ENCODE measurements around the gene TRABD2B.

TRABD2B gene

DNA sequence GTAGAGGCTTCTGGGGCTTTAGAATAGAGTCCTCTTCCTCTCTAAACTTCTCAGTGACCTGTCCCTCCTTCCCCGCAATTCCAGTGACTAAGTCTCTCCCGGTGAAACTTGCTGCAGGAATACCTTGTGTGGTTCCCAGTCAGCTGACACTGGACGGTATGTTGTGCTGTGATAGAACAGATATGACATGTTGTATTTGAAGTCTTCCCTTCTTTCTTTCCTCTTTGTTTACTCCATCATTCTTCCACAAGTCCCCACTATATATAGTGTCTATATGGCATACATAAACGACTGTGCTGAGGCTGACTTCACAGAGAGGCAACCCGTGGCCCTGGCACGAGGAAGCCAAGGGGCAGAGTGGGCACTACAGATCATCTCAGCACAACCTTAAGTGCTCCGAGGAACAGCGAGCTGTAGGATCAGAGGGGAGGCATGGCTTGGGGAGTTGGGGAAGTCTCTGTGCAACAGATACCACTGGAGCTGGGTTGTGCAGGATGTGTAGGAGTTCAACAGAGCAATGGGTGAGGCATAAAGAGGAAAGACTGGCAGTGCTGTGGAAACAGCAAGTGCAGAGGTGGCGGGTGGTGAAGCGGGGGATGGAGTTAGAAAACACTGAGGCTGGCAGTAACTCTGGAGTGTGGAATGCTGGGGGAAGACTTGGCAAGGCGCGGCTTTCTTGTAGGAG, 237.8 kb downstream of the TRABD2B start:
- FAIRE-seq, result no peak
- no peak for DNase-seq (ENCODE audit: low spot score)

DNA sequence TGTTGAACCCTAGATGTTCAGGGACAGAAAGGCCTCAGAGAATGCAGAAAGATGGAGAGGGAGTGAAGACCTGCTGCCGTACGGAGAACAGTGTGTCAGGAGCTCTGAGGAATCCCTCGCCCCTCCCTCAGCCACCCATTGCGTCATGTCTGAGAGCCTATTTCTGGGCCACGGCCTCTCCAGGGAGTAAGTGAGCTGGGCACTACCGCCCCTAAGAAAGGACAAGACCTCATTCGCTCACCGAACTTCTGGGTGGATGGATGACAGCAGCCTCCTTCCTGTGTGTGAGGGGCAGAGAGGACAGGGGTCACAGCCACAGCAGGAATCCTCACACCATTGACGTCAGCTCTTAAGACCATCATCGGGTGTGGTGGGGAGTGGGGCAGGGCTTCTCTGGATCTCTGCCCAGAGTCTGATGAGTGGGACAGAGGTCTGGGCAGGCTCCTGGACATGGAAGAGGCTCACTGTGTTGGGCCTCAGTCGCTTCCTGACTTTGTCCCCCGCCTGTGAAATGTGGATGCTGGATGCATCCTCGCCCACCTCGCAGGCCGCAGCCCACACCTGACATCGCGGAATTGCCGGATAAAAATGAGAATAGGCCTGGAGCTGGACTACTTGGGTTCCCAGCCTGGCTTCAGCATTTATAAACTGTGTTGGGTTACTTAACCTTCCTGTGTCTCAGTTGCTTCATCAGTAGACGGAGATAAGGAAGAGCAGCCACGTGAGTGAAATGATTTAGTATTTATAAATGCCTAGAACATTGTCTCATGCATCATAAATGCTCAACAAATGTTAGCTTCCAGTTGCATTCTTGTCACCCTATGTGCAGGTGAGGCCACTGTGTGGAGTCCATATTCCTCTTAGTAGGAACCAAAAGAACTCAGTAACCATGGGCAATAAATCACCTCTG, 238.6 kb downstream of the TRABD2B start:
- FAIRE-seq, result no peak
- DNase-seq (ENCODE audit: low spot score), result no peak

DNA sequence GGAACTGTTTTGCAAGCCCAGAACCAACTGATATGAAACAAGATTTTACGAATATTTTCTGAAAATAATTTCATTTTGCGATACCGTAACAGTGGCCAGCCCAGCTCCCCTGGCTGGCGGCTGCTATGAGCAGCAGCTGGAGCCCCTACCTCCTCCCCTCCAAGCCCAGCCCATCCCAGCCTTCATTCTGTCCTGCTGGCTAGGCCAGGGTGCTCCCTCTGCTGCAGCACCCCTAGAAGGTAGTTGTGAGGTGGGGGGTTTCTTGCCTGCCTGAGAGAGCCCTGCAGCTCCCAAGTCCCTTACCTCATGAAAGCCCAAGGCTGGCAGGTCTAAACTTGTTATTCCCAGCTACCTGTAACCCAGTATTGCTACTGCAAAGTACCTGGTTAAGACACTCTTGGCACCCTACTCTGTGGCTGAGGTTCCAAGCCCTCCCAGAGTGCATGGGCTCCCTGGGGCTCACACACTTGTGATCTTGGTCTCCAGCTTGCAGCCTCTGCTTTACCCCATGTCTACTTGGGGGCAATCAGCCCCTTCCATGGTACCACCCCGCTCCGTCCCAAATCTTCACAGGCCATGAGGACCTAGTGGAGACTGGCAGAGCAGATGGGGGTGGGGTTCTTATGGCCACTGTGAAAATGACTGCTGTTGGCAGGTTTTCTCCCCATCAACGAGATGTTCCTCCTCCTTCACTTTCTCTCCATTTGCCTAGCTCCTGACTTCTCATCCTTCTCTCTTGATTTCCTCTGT, 239.8 kb downstream of the TRABD2B start:
- FAIRE-seq, result no peak

DNA sequence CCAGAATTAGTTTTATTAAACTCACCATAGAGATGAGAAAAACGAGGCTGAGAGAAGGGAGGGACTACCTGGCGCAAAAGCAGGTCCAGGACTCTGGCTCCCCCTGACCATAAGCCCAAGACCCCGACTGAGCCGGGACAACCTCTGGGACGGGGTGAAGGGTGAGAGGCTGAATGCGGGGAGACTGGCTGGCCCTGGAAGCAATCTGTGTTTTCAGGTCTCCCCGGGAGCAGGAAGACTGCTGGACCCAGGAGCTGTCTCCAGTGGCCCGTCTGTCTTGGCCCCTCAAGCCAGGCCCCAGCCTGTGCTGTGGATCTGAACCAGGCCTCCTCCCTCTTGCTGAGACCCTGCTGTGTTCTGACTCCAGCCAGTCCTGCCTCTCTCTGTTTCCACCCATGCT, 240.8 kb downstream of the TRABD2B start:
- DNase-seq (ENCODE audit: low spot score), result no peak
- FAIRE-seq, result no peak

More for the DNA sequence above, 239.8 kb downstream of the TRABD2B start:
- DNase-seq (ENCODE audit: low spot score), result no peak

DNA sequence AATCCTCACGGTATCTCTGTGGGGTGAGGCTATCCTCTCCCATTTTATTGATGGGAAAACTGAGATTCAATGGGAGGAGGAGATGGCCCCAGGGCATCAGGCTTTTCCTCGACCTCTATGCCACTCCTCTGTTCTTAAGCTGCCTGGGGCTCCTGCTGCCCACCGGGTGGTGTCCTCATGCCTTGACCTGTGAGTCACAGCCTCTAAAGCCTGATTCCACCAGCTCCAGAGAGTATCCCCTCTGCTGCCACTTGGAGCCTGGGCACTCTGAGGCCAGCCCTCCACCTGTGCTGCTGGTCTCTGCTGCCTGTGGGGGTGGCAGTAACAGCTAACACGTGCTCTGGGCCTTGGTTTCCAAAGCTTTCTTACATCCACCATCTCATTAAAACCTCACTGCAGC, 241.2 kb downstream of the TRABD2B start:
- DNase-seq (ENCODE audit: low spot score) (no peak), FAIRE-seq (no peak)

DNA sequence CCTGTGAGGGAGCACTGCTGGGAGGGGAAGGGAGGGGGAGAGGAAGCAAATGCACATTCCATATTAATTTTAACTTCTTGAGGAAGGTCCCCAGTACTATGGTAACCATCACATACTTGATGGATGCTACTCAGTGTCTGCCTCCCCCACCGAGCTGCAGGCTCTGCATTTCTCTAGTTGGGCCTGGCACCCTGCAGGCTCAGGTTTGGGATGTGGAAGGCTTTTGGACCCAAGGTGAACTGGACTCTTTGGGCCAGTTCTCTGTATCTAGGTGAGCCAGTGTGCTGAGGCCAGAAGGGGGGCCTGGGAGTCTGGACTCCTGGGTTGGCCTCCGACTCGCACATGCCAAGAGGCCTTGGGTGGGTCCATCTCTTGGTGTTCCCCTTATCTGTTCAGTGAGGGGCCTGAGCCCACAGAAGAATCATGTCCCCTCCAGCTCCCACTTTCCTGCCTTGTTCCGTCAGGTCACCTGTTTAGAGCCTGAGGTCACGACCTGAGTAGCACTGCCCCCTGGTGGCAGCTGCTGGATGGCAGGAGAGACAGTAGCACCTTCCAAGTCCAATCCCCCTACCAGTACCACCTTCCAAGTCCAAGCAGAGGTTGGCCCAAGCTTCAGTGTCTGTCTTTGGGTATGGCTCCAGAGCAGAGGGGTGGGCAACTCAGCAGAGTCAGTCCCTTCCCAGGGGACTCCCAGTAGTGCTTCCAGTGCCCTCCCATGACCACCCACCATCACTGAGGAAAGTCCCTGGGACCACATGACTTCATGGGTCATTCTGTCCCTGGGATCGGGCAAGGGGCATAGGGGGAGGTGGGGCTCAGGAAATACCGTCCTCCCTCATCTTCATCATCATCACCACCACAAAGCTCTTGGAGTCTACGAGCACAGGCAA, 241.8 kb downstream of the TRABD2B start:
- peak; percentile 30 for DNase-seq (ENCODE audit: low spot score)
- FAIRE-seq, result peak; percentile 40

DNA sequence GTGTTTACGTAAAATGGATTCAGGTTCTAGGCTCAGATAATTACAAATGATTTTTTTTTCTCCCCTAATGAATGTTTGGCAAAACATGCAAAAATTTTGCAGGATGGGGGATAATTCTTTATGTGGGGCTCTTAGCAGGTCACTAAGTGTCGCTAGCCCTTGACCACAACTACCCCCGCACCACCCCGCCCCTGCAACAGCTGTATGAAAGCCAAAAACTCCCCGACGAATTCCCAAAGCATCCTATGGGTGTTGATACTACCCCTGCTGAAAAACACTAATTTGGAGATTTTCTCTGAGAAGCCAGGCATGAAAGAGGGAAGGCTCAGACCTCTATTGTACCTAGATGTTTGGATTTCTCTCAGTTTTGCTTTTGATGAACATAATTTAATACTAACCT, 243.0 kb downstream of the TRABD2B start:
- no peak for DNase-seq (ENCODE audit: low spot score)

DNA sequence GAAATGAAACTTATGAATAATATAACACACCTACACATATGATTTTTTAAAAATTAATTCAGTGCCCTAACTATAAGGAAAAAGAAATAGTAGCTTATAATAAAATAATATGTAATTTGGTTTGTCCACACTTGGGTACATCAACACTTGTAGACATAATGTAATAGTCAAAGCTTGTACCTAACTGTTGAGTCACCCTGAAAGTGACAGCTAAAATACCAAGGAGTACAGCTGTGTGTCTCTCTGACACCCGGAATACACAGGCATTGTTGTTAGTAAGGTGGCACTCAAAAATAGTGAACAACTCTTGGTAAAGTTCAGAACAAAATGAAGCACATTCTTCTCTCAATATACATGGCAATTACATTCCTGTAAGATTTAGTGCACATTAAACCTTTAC, 243.4 kb downstream of the TRABD2B start:
- FAIRE-seq (no peak), DNase-seq (ENCODE audit: low spot score) (no peak)

More for the DNA sequence above, 243.0 kb downstream of the TRABD2B start:
- no peak for FAIRE-seq

DNA sequence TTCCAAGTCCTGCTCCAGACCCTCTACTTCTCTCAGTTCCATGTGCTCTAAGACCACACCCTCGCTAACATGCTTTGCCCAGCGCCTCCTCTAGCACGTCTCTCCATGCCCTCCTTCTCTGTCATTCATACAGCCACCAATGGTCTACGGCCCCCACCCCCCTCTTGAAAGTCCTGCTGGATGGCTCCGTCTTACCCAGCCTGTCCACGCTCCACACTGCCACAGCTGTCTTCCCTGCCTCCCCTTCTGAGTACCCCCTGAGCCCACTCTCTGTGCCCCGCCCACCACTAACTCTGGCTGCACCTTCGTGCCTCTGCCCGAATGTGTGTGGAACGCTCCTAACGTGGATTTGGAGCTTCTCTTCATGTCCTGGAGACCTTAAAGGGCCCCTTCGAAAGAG, 244.6 kb downstream of the TRABD2B start:
- FAIRE-seq (no peak), DNase-seq (ENCODE audit: low spot score) (no peak)

DNA sequence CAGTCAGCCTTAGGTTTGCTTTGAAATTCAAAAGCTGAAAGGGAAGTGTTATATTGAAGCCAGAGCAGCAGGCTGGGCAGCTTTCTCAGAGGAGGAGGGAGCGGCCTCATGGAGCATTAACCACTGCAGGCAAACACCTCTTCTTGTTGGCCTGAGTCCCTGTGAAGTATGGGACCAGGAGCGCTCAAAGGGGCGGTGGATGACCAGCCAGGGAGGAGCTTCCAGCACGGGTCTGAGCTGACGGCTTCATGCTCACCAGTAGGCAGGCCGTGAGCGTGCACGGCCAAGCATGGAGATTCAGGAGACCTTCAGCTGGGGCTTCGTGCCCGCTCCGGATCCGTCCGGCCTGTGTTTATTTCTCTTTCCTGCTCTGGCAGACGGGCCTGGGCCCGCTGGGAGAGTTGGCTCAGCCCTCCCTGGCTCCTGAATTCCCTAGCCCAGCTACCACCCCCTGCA, 245.2 kb downstream of the TRABD2B start:
- DNase-seq (ENCODE audit: low spot score) (no peak), FAIRE-seq (no peak)

DNA sequence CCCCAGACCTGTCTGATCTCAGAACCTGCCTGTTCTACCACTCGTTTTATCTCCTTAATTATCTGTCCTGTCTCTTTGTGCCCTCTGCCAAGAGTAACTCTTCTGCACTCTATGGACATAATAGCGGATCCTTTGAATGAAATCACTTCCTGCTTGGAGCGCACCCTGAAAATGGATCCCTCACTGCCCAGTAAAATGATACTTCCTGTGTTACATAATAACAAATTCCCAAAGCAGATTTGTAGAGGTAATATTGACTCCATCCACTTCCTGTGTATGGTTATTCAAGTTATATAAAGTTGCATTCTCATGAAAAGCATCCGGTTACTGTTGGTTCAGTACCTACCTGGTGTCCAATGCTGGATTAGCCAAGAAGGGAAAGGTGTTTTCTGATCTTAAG, 246.0 kb downstream of the TRABD2B start:
- FAIRE-seq (no peak), DNase-seq (ENCODE audit: low spot score) (no peak)

DNA sequence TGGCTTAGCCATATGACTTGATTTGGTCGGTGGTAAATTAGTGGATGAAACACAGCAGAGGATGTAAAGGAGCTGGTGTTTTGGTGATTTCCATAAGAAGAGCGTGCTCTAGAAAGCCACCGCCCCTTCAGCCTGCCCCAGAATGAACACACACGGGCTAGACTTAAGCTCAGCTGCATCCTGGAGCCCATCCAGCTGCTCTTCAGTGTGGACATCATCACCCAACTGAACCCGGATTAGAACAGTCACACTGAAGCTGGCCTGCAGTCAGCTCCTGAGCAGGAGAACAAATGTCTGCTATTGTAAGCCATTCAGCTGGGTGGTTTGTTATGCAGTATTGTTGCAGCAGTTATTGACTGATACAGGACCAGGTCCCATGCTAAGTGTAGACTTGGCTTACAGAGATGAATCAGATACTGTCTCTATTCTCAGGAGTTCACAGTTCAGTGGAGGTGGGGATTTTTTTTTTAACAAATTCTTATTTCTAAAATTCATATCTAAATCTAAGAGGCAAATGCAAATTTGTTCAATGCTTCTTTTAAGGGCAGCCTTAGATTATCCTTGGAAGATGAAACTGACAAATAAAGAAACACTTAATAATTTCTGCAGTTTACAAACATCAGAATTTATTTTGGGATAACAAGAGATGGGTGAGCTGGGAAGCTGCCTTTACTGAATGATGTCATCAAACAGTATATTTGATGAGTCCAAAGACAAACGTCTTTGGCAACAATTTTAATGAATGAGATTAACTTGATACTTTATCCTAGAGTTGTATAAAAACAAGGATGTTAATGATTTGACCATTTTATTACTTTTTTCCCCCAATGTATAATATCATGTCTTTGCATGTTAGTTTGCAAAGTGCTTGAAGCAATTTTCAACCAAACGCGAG, 251.2 kb downstream of the TRABD2B start:
- FAIRE-seq, result no peak
- no peak for DNase-seq (ENCODE audit: low spot score)

DNA sequence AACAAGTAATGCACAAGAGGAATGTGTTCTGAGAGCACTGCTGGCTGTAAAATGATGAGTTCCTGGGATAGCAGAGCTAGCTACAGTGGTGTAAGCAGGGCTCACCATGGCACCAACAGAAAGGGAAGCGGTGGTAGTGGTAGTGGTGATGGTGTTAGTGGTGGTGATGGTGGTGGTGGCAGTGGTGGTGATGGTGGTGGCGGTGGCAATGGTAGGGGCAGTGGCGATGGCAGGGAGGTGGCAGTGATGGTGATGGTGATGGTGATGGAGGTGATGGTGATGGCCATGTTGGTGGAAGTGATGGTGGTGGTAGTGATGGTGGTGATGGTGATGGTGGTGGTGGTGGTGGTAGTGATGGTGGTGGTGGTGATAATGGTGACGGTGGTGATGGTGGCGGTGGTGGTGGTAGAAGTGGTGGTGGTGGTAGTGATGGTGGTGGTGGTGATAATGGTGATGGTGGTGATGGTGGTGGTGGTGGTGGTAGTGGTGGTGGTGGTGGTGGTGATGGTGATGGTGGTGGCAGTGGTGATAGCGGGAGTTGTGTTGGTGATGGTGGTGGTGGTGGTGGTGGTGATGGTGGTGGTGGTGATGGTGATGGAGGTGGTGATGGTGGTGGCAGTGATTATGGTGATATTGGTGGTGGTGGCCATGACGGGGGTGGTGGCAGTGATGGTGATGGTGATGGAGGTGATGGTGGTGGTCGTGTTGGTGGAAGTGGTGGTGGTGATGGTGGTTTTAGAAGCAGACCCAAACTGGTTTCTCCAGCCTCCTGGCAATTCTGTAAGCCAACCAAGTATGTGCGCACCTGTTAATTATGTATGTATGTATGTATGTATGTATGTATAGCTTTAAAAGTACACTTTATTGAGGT, 254.1 kb downstream of the TRABD2B start:
- no peak for DNase-seq (ENCODE audit: low spot score)
- FAIRE-seq, result peak; percentile 99

DNA sequence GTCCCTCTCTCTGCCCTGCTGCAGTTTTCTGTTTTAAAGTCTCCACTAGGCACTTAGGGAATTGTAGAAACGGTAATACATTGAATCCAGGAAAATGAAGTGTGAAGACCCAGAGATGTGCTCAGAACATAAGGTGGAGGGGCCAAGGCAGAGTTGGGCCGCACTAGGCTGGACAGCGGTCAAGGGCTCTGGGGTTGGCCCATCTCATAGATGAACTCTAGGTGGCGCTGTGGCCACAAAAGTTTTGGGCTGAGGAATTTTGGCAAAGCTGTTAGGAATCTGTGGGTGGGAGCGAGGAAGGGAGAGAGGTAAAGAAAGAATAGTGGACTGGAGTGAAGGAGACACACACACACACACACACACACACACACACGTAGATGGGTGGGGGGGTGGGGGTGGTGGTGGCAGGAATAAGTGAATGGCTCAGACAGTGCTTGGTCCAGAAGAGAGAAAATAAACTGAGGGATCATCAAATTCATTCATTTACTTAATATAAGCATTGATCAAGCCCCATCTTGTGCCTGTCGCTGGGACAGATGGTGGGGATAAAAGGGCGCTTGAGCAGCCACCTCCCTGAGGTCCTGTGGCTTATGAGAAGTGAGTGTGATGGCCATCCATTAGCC, 258.5 kb downstream of the TRABD2B start:
- FAIRE-seq (no peak), DNase-seq (ENCODE audit: low spot score) (peak; percentile 78)

DNA sequence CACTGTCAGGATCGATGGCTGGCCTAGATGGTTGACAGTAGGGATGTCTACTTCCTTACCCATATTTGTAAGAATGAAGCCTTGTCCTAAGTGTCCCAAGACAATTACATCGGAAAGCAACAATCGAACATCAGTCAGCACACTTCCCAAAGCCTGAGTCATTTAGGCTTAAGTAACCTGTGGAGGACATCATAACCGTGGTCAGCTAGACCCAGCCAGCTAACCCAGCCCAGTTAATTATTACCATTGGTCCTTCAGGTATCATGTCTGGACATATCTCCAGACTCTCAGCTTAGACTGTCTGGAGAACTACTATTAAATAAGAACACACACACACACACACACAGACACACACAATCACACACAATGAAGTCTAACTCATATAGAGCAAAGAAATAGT, 264.7 kb downstream of the TRABD2B start:
- FAIRE-seq, result no peak
- DNase-seq (ENCODE audit: low spot score), result no peak

DNA sequence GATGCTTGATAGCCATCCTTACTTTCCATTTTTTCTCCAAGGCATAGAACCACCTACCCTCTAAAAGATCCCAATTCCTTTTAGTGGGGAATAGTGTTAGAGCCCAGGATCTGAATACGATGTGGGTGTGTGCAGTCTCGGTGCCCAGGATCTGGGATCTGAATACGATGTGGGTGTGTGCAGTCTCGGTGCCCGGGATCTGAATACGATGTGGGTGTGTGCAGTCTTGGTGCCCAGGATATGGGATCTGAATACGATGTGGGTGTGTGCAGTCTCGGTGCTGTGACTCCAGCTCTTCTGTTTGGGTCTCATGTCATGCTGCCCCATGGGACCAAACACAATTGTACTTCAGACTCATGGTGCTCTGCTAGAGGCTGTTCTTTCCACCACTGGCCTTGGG, 265.5 kb downstream of the TRABD2B start:
- FAIRE-seq (no peak), DNase-seq (ENCODE audit: low spot score) (no peak)

DNA sequence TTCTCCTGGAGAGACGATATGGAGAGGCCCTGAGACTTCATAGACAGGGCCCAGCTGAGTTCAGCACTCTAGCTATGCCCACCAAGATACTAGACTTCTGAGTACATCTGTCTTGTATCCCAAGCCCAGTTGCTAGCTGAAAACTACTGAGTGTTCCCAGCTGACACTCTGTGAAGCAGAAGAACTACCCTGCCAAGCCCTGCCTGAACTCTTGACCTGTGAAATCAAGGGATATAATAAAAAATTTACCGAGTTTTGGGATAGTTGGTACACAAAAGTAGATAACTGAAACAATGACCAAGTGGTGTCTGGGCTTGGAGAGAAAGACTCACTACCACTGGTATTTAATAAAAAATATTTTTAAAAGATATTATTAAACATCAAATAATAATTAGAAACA, 267.5 kb downstream of the TRABD2B start:
- DNase-seq (ENCODE audit: low spot score) (no peak), FAIRE-seq (no peak)

DNA sequence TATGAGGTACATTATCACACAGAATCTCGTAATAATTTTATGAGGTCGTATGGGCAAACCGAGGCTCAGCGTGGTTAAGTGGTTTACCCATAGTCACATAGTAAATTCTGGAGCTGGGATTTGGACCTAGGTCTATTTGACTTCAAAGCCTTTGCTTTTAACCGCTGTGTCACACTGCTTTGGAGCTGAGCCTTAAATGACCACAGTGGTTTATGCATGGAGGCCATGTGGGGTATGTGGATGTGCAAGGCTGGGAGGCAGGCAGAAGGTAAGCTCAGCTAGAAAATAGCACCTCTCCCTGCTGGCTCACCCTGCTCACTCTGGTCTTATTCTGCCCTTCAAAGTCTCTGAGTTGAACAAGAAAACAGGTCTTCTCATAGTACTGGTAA, 269.5 kb downstream of the TRABD2B start:
- no peak for FAIRE-seq
- no peak for DNase-seq (ENCODE audit: low spot score)
